ENCODE data around the gene EHMT2.

DNA sequence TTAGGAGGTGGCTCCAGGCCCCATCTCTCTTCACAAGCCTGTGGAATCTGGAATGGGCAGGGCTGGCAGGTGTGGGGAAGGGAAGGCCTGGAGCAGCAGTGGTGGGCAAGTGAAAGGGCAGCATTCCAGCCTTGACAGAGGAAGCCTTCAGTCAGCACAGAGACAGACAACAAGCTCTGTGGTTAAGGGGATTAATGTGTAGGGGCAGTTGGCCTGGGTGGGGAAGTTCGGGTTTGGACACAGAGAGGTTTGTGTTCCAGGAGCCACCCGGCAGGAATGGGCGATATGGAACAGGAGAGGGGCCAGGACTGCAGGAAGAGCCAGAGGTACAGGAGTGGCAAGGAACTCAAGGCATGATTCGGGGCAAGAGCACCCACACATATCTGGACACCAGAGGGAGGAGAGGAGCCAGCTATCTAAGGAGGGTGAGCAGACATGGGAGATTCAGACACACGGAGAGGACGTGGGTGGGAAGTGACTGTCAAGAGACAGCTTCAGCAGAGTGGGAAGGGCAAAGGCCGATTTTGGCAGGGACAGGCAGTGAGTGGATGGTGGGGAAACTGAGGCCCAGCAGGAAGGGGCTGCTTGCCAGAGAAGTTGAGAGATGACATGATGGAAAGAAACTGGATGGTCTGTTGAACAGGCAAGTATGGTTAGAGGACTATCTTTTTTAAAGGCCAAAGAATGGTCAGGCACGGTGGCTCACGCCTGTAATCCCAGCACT, 16.2 kb downstream of the EHMT2 start:
- TF ChIP-seq POLR2A (IDR thresholded peaks at IDR 0.05; ENCODE audit: low read length) (no peak), GATA1 (IDR thresholded peaks at IDR 0.05; ENCODE audit: low read depth, low read length) (no peak)
